ENCODE measurements around the gene DLX2. TPM values are rescaled to one million over a fixed set of nuclear protein-coding genes. Genes with fewer than 3 reads are reported as not detected.
"Not testable (repeated sequence)": the region's sequence is repeated elsewhere in the genome, so short reads cannot be mapped to it uniquely, and the experiment has no call there.

Gene DLX2
- polyA plus RNA-seq, 2 of the 4 experiments (the other 2 are of a cell fraction), result 0.04 to 0.19 TPM

DNA sequence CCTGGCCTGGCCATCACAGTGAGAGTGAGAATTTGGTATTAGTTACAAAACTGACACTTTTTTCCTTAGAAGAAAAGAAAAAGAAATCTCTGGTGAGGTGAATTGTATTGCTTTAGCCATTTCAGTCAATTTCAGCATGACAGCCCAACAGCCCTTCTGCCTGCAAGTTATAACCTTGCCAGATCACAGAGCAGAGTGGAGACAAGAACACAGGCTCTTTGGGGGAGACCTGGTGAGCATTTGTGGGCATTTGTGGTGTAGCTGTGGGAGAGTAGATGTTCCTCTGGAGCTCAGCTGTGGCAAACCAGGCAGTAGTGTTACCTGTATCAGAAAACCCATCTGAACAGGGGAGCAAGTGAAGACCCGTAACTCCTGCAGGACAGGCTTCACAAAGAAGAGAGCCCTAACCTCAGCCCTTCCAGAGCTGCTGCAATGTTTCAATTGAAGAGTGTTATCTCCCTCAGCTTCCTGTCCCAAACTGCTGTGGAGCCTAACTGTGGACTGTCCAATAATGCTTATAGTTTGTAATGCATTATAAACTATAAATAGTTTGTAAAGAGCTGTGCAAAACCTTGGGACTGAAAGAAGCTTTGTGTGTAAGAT lies 40.2 kb downstream of the DLX2 start:
- DNase-seq (ENCODE audit: low read depth in 1 of 2, low spot score in 1 of 2) (no peak), ATAC-seq (no peak), FAIRE-seq (no peak)
- H3K4me1 ChIP-seq, result no peaks in the 10 kb centered on the region
- TF ChIP-seq HEYL (CRISPR knock-in tag; IDR thresholded peaks at IDR 0.05) (no peak), KDM5A (IDR thresholded peaks at IDR 0.05) (no peak), FOSB (CRISPR knock-in tag; IDR thresholded peaks at IDR 0.05) (no peak), FOXS1 (CRISPR knock-in tag; IDR thresholded peaks at IDR 0.05) (no peak)
- no peak overlapping the region for H3K4me2 ChIP-seq
- WGBS (ENCODE audit: missing lambda C conversion rate), result no CpG with 5 or more reads among the region's 1 CpG
- CTCF ChIA-PET, result interaction anchor here (0.5 to 1.2 kb wide), 3 partner anchors 11 to 335 kb away, joined by 3 to 4 read pairs (median 3); no protein-coding TSS in a partner anchor
- POLR2A ChIA-PET, result no interaction called here
- H3K4me3 ChIP-seq, result no peak overlapping the region
- no peaks in the 10 kb centered on the region for H3K9me3 ChIP-seq
- no peak overlapping the region for H3K27ac ChIP-seq

DNA sequence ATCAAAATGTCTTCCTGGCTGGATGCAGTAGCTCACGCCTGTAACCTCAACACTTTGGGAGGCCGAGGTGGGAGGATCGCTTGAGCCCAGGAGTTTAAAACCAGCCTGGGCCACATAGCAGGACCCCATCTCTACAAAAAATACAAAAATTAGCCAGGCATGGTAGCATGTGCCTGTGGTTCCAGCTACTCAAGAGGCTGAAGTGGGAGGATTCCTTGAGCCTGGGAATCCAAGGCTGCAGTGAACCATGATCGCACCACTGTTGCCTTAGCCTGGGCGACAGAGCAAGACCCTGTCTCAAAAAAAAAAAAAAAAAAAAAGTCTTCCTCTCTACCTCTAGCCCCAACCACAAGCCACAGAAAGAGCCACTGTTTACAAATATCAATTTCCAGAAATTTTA lies 42.6 kb downstream of the DLX2 start:
- not testable (repeated sequence) for H3K4me3 ChIP-seq; ATAC-seq; H3K9me3 ChIP-seq; H3K4me2 ChIP-seq; H3K27ac ChIP-seq; FAIRE-seq; DNase-seq (ENCODE audit: low read depth in 1 of 2, low spot score in 1 of 2); H3K4me1 ChIP-seq
- ChIA-PET POLR2A (interaction anchor here (1.0 kb wide), 1 partner anchor 25 kb away, joined by 3 read pairs; the partner anchor contains the start of gene DLX1), CTCF (interaction anchor here (0.6 kb wide), 1 partner anchor 491 kb away, joined by 4 read pairs; no protein-coding TSS in a partner anchor)
- WGBS (ENCODE audit: missing lambda C conversion rate), result 85% methylated on average over 5 of the region's 5 CpGs

DNA sequence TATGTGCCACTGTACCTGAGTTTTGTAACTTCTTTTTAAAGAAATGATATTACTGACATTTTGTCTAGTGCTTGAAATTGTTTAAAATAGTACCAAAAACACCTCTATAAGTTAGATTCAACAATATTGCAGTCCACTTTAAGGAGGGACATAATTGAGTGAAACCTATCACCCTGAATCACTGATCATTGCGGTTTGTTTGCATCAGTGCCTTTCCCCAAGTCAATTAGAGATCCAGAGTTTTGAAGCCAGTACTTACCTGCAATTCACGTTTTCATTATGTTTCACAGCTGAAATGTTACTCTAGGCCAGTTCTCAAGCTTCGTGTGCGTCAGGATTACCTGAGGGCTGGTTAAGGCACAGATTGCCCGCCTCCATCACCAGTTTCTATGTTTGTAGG lies 44.0 kb downstream of the DLX2 start:
- POLR2A ChIA-PET, result no interaction called here
- TF ChIP-seq EHF (CRISPR knock-in tag; IDR thresholded peaks at IDR 0.05), result no peak
- no peak for TF ChIP-seq NR3C1 (IDR thresholded peaks at IDR 0.05)
- no peak for TF ChIP-seq GATA3 (IDR thresholded peaks at IDR 0.05; ENCODE audit: borderline replicate concordance)
- TF ChIP-seq KDM5A (IDR thresholded peaks at IDR 0.05), result no peak
- no peak for TF ChIP-seq ZSCAN20 (CRISPR knock-in tag; IDR thresholded peaks at IDR 0.05)
- TF ChIP-seq ZC3H11A (IDR thresholded peaks at IDR 0.05), result no peak
- TF ChIP-seq SMC3 (IDR thresholded peaks at IDR 0.05), result no peak
- no peaks in the 10 kb centered on the region for H3K4me1 ChIP-seq
- H3K4me3 ChIP-seq, result no peak overlapping the region
- H3K9me3 ChIP-seq, result no peaks in the 10 kb centered on the region
- DNase-seq (ENCODE audit: low read depth in 1 of 2, low spot score in 1 of 2) (no peak), ATAC-seq (no peak), FAIRE-seq (no peak)
- no peak overlapping the region for H3K27ac ChIP-seq
- CTCF ChIA-PET, result no interaction called here
- 80% methylated on average over 5 of the region's 5 CpGs for WGBS (ENCODE audit: missing lambda C conversion rate)
- H3K4me2 ChIP-seq, result no peak overlapping the region

DNA sequence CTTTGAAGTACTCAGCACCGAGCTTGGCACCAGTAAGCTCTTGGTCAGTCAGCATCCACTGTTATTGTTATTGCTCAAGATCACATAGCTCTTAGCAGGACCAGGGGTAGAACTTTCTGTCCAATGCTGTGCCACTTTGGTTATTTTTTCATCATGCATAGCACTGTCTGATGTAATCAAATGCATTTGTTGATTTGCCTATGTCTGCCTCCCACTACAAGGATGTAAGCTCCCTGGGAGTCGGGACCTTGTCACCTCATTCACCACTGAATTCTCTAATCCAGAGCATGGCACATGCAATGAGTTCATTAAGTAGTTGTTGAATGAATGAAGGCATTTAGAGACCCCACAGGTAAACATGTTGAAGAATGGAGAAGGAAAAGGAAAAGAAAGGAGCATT lies 46.4 kb downstream of the DLX2 start:
- Histone ChIP-seq H3K4me3 (no peak overlapping the region), H3K27ac (no peak overlapping the region), H3K4me1 (peaks cover 7% of the 10 kb centered on the region; the same call in 2 of the 3 replicates), H3K4me2 (no peak overlapping the region), H3K9me3 (no peaks in the 10 kb centered on the region)
- DNase-seq (ENCODE audit: low read depth in 1 of 2, low spot score in 1 of 2) (no peak), FAIRE-seq (no peak), ATAC-seq (no peak)
- ChIA-PET CTCF (interaction anchor here (0.8 kb wide), 1 partner anchor 47 kb away, joined by 3 read pairs; no protein-coding TSS in a partner anchor), POLR2A (interaction anchor here (0.6 to 2.3 kb wide), 2 partner anchors 11 to 28 kb away, joined by 6 read pairs; partner anchors contain the start of gene DLX1)
- 54% methylated on average over 2 of the region's 2 CpGs for WGBS (ENCODE audit: missing lambda C conversion rate)
- TF ChIP-seq NR3C1 (IDR thresholded peaks at IDR 0.05) (no peak), MAFK (IDR thresholded peaks at IDR 0.05; ENCODE audit: partially characterized antibody) (no peak), POLR2AphosphoS2 (conservative IDR thresholded peaks at IDR 0.05; ENCODE audit: low read length) (no peak), EHF (CRISPR knock-in tag; IDR thresholded peaks at IDR 0.05) (no peak), NFE2L2 (conservative IDR thresholded peaks at IDR 0.05; ENCODE audit: low read length) (no peak), ZNF302 (CRISPR knock-in tag; IDR thresholded peaks at IDR 0.05) (no peak), RCOR1 (IDR thresholded peaks at IDR 0.05; ENCODE audit: low read depth, low read length) (no peak), RAD21 (conservative IDR thresholded peaks at IDR 0.05 in 1 of 2, IDR thresholded peaks at IDR 0.05 in 1 of 2) (no peak), EHMT2 (IDR thresholded peaks at IDR 0.05; ENCODE audit: low read depth) (no peak), FOSB (CRISPR knock-in tag; IDR thresholded peaks at IDR 0.05) (no peak), JUNB (IDR thresholded peaks at IDR 0.05) (no peak), POLR2A (IDR thresholded peaks at IDR 0.05; ENCODE audit: low read length) (no peak), GATA3 (IDR thresholded peaks at IDR 0.05; ENCODE audit: borderline replicate concordance) (no peak), TP53 (CRISPR knock-in tag; IDR thresholded peaks at IDR 0.05) (no peak)
- TF ChIP-seq, protein P1, sequence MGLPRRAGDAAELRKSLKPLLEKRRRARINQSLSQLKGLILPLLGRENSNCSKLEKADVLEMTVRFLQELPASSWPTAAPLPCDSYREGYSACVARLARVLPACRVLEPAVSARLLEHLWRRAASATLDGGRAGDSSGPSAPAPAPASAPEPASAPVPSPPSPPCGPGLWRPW (IDR thresholded peaks at IDR 0.05), result no peak

All from A549 (cell line).